ENCODE data around the gene FDX2.

DNA sequence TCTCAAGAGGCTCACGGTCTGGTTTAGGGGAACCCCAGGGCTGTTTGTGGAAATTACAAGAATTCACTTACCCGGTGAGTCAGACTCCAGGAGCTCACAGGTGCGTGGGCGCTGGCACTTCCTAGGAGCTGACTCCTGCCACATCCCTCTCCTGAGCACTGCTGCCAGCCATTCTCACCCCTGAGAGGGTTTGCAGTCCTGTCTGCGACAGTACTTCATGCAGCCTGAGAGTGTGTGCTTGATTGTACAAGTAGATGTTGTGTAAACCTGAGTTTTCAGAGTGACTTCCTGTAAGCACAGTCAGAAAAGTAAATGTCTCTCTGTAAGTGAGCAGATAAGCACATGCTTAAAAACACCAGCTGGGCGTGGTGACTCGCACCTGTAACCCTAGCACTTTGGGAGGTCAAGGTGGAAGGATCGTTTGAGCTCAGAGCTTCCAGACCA lies 55.7 kb downstream of the FDX2 start:
- TF ChIP-seq CTCF (conservative IDR thresholded peaks at IDR 0.05 in 1 of 2, IDR thresholded peaks at IDR 0.05 in 1 of 2; ENCODE audit: extremely low read depth in 1 of 2, insufficient read depth in 1 of 2, low read depth in 1 of 2, low read length in 2 of 2) (no peak), EZH2 (IDR thresholded peaks at IDR 0.05; ENCODE audit: borderline replicate concordance, low read length) (no peak)

All from mammary epithelial cell (primary cell).